ENCODE results near the gene VAV2. TPM values are rescaled to one million over a fixed set of nuclear protein-coding genes. Genes with fewer than 3 reads are reported as not detected.

Gene VAV2
- total and polyA plus RNA-seq, 12 donors, result 2.9 to 7.1 (median 5.0) TPM

DNA sequence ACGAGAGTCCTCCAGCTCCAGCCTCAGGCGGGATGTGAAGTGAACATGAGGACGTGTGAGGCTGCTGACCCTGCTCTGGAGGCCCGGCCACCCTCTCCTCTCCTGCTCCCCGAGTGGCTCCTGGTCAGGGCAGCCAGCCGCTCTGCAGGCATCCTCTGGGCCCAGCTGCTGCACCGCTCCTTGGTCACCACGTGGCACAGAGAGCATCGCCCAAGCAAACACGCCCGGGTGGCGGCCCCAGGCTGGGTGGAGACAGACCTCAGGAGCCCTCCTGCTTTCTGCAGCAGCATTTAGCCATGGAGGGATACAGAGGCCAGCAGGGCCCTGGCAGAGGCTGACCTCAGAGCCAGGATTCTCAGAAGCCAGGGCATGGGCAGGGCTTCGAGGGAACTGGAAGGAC, 184.3 kb downstream of the VAV2 start:
- 92 to 96% methylated on average over 13 of the region's 13 CpGs for WGBS, 2 donors

DNA sequence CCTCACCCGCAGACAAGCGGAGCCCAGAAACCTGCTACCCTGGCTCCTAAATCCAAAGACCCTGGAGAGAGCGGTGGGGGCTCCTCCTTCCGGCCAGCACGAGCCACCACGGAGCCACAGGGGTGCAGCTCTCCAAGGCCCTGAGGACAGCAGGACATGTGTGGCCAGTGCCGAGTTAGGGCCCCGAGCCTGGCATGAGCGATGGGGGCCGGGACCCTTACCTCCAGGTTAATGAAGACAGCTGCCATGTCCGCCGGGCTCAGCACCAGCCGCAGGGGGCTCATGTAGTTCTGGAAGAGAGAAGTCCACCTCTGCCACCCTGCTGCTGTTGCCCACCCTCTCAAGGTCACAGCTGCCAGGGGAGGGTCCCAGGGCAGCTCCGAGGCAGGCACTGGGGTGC, 185.1 kb downstream of the VAV2 start:
- H3K4me1 ChIP-seq, result no peaks in the 10 kb centered on the region
- H3K27me3 ChIP-seq, result no peaks in the 10 kb centered on the region
- ATAC-seq (no peak), DNase-seq (no peak)
- no peak for TF ChIP-seq CTCF (IDR thresholded peaks at IDR 0.05)
- H3K36me3 ChIP-seq, result peaks cover 0 to 38% (median 0%) of the 10 kb centered on the region in 9 donors
- WGBS, 2 donors, result 97 to 99% methylated on average over 14 of the region's 14 CpGs
- no peak overlapping the region for H3K27ac ChIP-seq
- intact Hi-C loops (cut with DNase I), result no loop called here
- H3K4me3 ChIP-seq, result no peak overlapping the region
- H3K9me3 ChIP-seq, result no peaks in the 10 kb centered on the region

More for the DNA sequence above, 184.3 kb downstream of the VAV2 start:
- Histone ChIP-seq H3K27ac (no peak overlapping the region), H3K36me3 (peaks cover 0 to 36% (median 0%) of the 10 kb centered on the region in 9 donors), H3K4me1 (no peaks in the 10 kb centered on the region), H3K4me3 (no peak overlapping the region), H3K27me3 (no peaks in the 10 kb centered on the region), H3K9me3 (no peaks in the 10 kb centered on the region)
- no peak for ATAC-seq
- TF ChIP-seq CTCF (IDR thresholded peaks at IDR 0.05), result no peak
- intact Hi-C loops (cut with DNase I), result no loop called here
- no peak for DNase-seq

DNA sequence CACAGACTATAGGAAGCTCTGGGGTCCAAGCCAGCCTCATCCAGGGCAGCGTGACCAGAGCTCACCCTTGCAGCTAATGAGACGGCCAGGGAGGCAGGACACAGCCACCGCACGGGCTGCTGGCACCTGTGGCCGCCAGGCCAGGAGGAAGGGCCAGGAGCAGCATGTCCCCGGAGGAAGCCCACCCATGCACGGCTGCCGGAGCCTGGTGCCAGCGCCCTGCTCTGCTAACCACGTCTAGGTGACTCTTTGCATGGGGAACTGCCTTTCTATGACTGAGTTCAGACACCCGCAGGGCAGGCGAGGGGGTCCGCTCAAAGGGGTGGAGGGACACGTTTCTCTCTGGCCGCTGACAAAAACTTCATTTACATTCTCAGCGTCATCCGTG, 185.5 kb downstream of the VAV2 start:
- H3K9me3 ChIP-seq, result no peaks in the 10 kb centered on the region
- no peak overlapping the region for H3K27ac ChIP-seq
- no peak overlapping the region for H3K4me3 ChIP-seq
- H3K27me3 ChIP-seq, result no peaks in the 10 kb centered on the region
- no peak for TF ChIP-seq CTCF (IDR thresholded peaks at IDR 0.05)
- ATAC-seq, result no peak
- H3K4me1 ChIP-seq, result no peaks in the 10 kb centered on the region
- no peak for DNase-seq
- 95 to 96% methylated on average over 17 of the region's 17 CpGs for WGBS, 2 donors
- H3K36me3 ChIP-seq, result peaks cover 0 to 38% (median 0%) of the 10 kb centered on the region in 9 donors
- intact Hi-C loops (cut with DNase I), result no loop called here

GRCh38 chr9:133805876-133806622, 186.1 kb downstream of the VAV2 start:
- Histone ChIP-seq H3K27ac (no peak overlapping the region), H3K4me1 (no peaks in the 10 kb centered on the region), H3K27me3 (no peaks in the 10 kb centered on the region), H3K9me3 (no peaks in the 10 kb centered on the region), H3K4me3 (no peak overlapping the region), H3K36me3 (peaks cover 0 to 38% (median 0%) of the 10 kb centered on the region in 9 donors)
- WGBS, 2 donors, result 95 to 97% methylated on average over 32 of the region's 32 CpGs
- no peak for ATAC-seq
- intact Hi-C loops (cut with DNase I), result no loop called here
- no peak for TF ChIP-seq CTCF (IDR thresholded peaks at IDR 0.05)
- no peak for DNase-seq
